Brain microvascular endothelial cell (primary cell): Measurements from ENCODE around the gene CARD19.

Experiments used
- DNase-seq: peaks from one replicate; pipeline ENCODE4 v3.0.0-alpha.2; 2020
- H3K27ac ChIP-seq: fragments of 250-450 bp; sonication (Bioruptor Pico); 2 replicates; pipeline ENCODE4 v1.5.1; 2020; ENCODE audit warnings: mild to moderate bottlenecking, moderate library complexity
- H3K27me3 ChIP-seq: fragments of 250-450 bp; sonication (Bioruptor Pico); replicated peaks from 2 replicates; pipeline ENCODE4 v1.5.1; 2020; ENCODE audit warnings: mild to moderate bottlenecking
- H3K36me3 ChIP-seq: fragments of 250-450 bp; sonication (Bioruptor Pico); replicated peaks from 2 replicates; pipeline ENCODE4 v1.5.1; 2020; ENCODE audit warnings: mild to moderate bottlenecking
- H3K4me3 ChIP-seq: 2 replicates; pipeline ENCODE4 v1.5.1; 2011; ENCODE audit warnings: low read depth, mild to moderate bottlenecking, control low read depth, low read length, moderate library complexity
- in situ Hi-C: cut with HindIII; loops from 2 replicates; pipeline ENCODE4 v1.10.0; 2017; ENCODE audit warnings: low sequenced_read_pairs, low pct_ligation_motif_present
- TF ChIP-seq, protein P1 (sequence below): IDR thresholded peaks from 2 replicates; pipeline ENCODE4 v1.5.1; 2011; ENCODE audit warnings: low read depth, mild to moderate bottlenecking, moderate library complexity, low read length, control low read depth, inconsistent platforms; ENCODE audit errors: missing control alignments

The CARD19 gene

GRCh38 chr9:93088656-93089015, 7.4 kb upstream of the CARD19 start:
- no peak for DNase-seq
- H3K36me3 ChIP-seq = no peaks in the 10 kb centered on the region
- H3K27ac ChIP-seq = no peak overlapping the region
- H3K27me3 ChIP-seq = no peaks in the 10 kb centered on the region
- TF ChIP-seq, protein P1, sequence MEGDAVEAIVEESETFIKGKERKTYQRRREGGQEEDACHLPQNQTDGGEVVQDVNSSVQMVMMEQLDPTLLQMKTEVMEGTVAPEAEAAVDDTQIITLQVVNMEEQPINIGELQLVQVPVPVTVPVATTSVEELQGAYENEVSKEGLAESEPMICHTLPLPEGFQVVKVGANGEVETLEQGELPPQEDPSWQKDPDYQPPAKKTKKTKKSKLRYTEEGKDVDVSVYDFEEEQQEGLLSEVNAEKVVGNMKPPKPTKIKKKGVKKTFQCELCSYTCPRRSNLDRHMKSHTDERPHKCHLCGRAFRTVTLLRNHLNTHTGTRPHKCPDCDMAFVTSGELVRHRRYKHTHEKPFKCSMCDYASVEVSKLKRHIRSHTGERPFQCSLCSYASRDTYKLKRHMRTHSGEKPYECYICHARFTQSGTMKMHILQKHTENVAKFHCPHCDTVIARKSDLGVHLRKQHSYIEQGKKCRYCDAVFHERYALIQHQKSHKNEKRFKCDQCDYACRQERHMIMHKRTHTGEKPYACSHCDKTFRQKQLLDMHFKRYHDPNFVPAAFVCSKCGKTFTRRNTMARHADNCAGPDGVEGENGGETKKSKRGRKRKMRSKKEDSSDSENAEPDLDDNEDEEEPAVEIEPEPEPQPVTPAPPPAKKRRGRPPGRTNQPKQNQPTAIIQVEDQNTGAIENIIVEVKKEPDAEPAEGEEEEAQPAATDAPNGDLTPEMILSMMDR = no peak
- H3K4me3 ChIP-seq = no peak overlapping the region
- in situ Hi-C loops = no loop called here

GRCh38 chr9:93089024-93089423, 7.0 kb upstream of the CARD19 start:
- no peak for DNase-seq
- Histone ChIP-seq H3K4me3 (no peak overlapping the region), H3K27ac (no peak overlapping the region), H3K36me3 (no peaks in the 10 kb centered on the region), H3K27me3 (no peaks in the 10 kb centered on the region)
- in situ Hi-C loops = no loop called here
- TF ChIP-seq, protein P1 = no peak

DNA sequence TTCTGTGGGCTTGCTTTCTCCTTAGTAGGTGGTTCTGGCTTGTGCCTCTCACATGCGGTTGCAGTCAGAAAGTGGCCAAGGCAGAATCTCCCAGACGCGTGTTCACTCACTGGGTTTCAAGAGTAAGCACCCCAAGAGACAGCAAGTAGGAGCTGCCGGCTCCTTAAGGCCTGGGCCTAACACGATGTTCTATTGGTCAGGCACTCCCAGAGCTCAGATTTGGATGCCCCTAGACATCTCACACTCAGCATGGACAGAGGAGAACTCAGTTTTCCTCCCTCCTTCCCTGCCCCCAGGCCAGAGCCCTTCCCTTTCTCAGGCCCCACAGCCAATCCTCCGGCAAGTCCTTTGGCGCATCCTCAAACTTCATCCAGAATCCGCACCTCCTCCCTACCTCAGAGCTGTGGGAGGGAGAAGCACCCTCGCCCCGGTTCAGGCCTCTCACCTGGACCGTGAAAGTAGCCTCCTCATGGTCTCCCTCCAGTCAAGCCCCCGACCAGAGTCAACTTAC, 6.5 kb upstream of the CARD19 start:
- Histone ChIP-seq H3K27me3 (no peaks in the 10 kb centered on the region), H3K36me3 (no peaks in the 10 kb centered on the region), H3K4me3 (no peak overlapping the region), H3K27ac (no peak overlapping the region)
- TF ChIP-seq, protein P1 = no peak
- no peak for DNase-seq
- in situ Hi-C loops = no loop called here

GRCh38 chr9:93090091-93090655, 5.8 kb upstream of the CARD19 start:
- Histone ChIP-seq H3K27me3 (no peaks in the 10 kb centered on the region), H3K27ac (no peak overlapping the region), H3K36me3 (no peaks in the 10 kb centered on the region), H3K4me3 (no peak overlapping the region)
- no peak for DNase-seq
- TF ChIP-seq, protein P1 = no peak
- in situ Hi-C loops = no loop called here

DNA sequence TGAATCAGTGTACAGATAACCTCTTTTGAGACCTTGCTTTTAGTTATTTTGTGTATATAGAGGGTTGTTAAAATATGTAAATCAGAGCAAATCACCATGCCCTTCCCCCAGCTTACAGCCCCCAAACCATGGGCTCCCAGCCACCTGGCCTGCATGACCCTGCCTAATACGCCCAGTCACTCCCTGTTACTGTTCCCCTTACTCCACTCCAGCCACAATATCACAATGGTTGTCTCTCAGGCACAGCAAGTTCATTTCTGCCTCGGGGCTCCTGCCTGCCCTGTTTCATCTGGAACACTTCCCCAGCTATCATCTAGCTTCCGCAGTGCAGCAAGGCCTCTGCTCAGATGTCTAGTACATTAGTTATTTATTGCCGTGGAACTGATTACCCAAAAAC, 5.0 kb upstream of the CARD19 start:
- Histone ChIP-seq H3K4me3 (no peak overlapping the region), H3K27ac (no peak overlapping the region), H3K27me3 (no peaks in the 10 kb centered on the region), H3K36me3 (no peaks in the 10 kb centered on the region)
- no peak for DNase-seq
- in situ Hi-C loops = no loop called here
- TF ChIP-seq, protein P1 = no peak

DNA sequence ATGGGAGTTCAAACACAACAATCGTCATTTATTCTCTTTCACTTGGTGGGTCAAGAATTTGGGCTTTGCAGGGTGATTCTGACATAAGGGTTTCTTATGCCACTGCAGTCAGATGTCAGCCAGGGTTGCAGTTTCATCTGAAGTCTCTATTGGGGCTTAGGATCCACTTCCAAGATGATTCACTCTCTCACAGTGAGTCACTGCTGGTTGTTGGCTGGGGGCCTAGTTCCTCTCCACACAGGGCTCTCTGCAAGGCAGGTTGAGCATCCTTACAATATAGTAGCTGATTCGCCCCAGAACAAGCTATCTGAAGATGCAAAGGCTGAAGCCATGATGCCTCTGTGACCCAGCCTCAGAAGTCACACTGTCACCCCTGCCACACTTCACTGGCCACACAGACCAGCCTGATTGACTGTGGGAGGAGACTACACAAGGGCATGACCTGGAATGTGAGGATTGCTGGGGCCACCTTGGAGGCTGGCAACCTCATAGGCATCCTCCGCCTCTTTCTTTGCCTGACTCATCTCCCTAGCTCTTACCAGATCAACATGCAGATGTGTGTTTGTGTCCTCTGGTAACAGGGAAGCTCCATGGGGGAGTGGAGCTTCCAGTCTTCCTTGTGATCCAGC, 4.5 kb upstream of the CARD19 start:
- Histone ChIP-seq H3K27ac (peak overlapping the region; percentile 29), H3K27me3 (no peaks in the 10 kb centered on the region), H3K4me3 (no peak overlapping the region), H3K36me3 (no peaks in the 10 kb centered on the region)
- TF ChIP-seq, protein P1 = no peak
- in situ Hi-C loops = no loop called here
- DNase-seq = peak; percentile 93
